GM18505 (cell line): Measurements from ENCODE around the gene KRI1.
"Not testable (repeated sequence)": the region's sequence is repeated elsewhere in the genome, so short reads cannot be mapped to it uniquely, and the experiment has no call there.

Source experiments
- ATAC-seq: cut with Tn5 transposase; IDR thresholded peaks from one replicate; pipeline ENCODE4 v1.9.1; 2021; ENCODE audit not compliant: unreplicated experiment
- POLR2A ChIP-seq: IDR thresholded peaks from 4 replicates; pipeline ENCODE4 v1.6.1; 2011; ENCODE audit warnings: borderline replicate concordance; ENCODE audit not compliant: insufficient read depth, insufficient read length; ENCODE audit errors: extremely low read depth

Gene KRI1

DNA sequence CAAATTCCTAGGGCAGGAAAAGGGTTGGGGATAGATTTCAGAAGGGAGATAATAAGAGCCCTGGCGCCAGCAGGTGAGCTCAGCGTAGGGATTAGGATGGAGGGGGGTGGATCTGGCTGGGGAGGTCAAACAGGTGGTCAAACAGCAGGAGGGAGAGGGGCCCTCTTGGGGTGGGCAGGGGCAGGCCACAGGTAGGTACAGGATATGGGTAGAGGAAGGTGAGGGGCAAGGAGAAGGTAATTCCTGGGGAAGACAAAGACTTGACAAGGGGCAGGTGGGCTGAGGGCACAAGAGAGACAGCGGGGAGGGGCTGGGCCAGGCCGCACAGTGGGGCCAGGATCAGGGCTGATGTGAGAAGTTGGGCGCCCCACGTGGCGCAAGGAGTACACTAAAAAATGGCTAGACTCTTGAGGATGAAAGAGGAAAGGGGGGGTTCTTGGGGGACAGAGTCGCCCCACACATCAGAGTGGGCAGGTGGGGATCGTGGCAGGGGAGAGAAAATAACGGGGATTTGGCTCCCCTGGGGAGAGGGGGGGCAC is 713 bp downstream of the KRI1 start:
- ATAC-seq: no peak

DNA sequence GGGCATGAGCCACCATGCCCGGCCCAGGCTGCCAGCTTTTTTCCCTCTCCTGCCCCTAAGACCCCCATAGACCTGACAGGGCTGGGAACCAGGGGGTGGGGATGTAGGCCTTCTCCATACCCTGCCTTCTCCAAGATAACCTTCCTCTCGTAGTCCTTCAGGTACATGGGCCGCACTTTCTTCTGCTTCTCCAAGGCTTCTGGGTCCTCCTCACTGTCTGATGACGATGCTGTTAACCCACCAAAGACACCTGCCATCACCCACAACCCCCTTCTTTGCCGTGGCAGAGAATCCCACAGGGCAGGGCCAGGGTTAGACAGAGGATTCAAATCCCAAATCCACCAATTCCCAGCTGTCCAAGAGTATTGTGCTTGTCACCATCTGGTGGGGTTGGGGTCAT is 3.2 kb downstream of the KRI1 start:
- no peak for ATAC-seq

More for the DNA sequence above, 713 bp downstream of the KRI1 start:
- TF ChIP-seq POLR2A: no peak

DNA sequence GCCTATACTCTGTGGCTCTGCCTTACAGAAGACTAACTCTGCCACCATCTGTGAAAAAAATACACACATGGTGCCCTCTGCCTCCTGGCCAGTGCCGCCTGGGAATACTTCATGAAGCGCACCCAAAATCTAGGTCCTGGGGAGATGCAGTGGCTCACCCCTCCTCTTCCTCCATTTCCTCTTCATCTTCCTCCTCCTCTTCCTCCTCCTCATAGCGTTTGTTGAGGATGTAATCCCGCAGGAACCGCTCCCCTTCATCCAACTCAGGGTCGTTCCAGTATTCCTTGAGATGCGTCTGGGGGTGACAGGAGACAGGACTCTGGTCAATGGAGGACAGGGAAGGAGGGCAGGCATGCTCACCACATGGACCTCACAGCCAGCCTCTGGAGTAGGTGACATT is 5.7 kb downstream of the KRI1 start:
- ATAC-seq: no peak
- TF ChIP-seq POLR2A: no peak

More for the DNA sequence above, 3.2 kb downstream of the KRI1 start:
- no peak for TF ChIP-seq POLR2A

DNA sequence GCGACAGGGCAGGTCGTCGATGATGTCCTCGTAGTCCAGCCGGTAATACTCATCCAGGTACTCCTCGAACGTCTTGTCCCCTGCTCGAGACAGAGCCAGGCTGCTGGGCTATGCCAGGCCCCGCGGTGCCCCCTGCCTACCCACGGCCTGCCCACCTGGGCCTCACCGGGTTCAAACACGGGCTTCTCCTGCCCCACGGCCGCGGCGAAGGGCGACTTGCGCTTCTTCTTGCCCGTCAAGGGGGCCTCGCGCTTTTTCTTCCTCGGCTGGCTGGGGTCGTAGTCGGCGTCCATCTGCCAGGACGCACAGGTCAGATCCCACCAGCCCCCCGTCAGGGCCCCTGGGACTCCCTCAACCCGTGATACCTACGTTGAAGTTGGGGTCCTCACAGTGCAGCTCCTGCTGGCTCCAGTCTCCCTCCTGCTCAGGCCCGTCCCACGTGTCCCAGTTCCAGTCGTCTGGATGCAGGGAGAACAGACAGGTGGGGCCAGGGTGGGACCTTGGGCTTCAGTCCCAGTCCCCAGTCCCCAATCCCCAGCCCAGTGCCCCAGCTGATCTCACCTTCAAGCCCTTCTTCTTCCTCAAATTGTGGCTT is 8.1 kb downstream of the KRI1 start:
- no peak for ATAC-seq
- TF ChIP-seq POLR2A: no peak

DNA sequence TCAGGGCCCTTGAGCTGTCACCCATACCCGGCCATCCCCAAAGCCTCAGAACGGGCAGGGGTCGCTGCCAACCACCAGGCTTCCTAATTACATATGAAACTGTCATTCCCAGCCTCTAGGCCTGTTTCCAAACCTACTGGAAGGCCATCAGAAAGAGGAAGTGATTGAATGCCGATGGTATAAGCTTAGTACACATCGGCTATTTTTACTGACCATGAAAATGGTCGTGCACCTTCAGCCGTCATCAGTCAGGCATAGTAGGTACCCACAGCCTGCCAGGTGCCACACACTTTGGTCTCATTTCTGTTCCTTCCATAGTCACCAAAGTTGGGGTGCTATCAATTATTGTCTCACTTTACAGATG is 10.2 kb downstream of the KRI1 start:
- TF ChIP-seq POLR2A: no peak
- no peak for ATAC-seq

DNA sequence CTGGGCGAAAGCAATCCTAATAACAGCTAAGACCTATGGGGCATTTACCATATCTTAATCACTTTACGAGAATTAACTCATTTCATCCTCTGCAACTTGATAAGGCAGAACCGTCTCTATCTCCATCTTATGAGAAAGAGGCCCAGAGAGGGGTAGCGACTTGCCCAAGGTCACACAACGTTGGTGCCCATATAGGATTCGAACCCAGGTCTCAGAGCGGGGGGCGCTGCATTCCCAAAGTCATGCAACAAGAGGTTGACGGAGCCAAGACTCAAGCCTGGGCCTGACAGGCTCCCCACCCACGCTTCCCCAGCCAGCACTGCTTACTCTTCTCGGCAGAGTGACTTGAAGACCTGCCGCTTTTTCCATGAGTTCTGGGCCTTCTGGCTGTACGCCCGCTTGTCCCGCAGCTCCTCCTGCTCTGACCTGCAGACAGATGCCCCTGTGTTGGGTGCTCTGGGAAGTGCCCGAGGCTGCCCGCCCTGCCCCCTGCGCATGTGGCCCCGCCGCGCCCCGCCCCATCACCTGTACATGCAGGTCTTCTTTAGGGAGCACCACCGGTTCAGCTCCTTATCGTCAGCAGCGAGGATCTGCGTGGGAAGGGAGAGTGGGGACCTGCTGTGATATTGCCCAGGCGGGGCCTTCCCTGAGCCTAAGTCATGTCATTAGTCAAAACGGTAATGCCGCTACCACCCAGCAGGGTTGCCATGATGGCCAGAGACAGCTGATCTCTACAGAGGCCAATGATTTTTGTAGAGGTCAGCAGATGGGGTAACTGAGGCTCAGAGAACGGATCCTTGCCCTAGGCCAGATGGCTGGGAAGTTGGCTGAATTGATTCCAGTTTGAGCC is 10.8 kb downstream of the KRI1 start:
- no peak for ATAC-seq
- TF ChIP-seq POLR2A: no peak

DNA sequence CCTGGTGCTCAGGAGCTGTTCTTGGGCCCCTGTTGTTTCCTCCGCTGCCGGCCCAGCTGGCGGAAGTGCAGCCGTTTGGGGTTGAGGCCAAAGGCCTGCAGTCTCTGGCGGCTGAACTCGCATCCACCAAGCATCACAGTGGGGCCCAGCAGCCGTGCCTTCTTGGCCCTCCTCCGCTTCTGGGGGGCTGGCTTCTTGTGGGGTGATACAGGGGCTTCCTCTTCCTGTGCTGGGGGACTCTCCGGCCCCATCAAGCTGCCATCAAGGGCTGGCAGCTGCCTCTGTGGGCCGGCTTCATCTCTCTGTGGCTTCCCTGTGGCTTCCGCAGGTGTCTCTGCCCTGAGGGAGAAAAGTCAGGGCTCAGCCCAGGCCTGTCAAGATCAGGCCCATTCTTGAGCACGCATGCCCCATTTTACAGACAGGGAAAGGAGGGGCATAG is 11.8 kb downstream of the KRI1 start:
- no peak for TF ChIP-seq POLR2A
- peak; percentile 42 for ATAC-seq

DNA sequence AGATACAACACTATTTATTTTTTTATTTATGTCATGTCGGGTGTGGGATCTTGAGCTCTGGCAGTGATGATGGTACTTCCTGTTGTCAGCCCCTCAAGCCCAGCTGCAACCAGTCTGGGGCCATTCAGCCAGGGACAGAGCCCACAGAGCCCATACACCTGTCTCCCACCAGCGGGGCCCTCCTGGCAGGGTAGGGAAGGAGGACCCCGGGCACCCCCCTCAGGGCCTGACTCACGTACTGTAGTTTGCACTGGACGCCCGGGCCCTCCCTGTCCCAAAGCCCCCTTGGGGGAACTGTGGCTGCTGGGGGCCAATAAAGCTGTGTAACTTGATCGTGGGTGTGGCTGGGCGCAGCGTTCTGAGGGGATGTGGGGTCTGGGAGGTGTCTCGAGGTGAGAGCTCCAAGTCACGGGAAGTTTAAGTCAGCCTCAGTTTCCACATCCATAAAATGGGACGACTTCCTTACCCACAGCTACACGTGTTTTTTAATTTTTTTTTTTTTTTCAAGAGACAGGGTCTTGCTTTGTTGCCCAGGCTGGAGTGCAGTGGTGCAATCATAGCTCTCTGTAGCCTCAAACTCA is 12.6 kb downstream of the KRI1 start:
- ATAC-seq: no peak

DNA sequence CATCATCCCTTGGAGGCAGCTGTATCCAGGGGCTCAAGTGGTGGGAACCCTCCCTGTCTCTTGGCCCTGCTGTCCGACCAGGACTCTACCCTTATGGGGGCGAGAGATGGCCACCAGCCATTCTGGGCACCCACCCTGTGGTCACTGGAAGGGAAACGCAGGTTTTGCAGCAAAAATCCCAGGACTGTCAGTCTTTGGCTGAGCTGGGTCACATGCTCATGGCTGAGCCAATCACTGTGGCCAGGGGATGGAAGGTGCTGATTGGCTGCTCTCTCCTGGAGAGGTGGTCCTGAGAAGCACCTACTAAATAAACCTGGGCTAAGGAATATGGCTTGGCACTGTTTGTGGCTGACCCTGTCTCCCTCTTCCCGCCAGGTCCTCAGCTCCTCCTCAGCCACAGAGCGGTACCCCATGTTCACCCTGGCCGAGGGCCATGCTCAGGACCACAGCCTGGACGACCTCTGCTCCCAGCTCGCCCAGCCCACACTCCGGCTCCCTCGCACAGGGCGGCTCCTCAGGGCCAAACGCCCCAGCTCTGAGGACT is 13.2 kb downstream of the KRI1 start:
- ATAC-seq: no peak
- TF ChIP-seq POLR2A: peak; percentile 19

More for the DNA sequence above, 12.6 kb downstream of the KRI1 start:
- no peak for TF ChIP-seq POLR2A

DNA sequence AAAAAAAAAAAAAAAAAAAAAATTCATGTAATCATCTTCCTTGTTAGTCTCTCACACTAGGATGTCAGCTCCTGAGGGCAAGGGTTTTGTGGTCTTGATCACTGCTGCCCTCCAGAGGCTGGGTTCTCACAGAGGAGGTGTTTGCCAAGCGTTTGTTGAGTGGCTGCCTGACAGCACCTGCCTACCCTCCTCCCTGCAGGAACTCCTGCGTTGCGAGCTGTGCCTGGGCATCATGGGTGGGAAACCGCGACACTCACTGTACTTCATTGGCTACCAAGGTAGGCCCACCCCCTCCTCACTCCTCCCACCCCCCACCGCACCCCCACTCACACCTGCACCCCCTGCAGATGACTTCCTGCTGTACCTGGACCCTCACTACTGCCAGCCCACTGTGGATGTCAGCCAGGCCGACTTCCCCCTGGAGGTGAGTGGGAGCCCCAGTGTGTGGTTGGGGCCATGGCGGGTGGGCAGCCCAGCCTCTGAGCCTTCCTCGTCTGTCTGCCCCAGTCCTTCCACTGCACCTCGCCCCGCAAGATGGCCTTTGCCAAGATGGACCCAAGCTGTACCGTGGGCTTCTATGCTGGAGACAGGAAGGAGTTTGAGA is 14.0 kb downstream of the KRI1 start:
- no peak for ATAC-seq
- TF ChIP-seq POLR2A: no peak

DNA sequence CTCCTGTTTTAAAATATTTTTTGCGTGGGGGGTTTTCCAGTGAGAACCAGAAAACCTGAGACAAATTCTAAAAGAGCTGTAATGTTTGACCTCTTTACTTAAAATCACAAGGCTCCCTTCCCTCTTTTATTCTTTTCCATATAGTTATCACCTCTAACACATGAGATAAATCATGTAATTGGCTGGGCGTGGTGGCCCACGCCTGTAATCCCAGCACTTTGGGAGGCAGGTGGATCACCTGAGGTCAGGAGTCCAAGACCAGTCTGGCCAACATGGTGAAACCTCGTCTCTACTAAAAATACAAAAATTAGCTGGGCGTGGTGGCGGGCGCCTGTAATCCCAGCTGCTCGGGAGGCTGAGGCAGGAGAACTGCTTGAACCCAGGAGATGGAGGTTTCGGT is 14.8 kb downstream of the KRI1 start:
- ATAC-seq: not testable (repeated sequence)

DNA sequence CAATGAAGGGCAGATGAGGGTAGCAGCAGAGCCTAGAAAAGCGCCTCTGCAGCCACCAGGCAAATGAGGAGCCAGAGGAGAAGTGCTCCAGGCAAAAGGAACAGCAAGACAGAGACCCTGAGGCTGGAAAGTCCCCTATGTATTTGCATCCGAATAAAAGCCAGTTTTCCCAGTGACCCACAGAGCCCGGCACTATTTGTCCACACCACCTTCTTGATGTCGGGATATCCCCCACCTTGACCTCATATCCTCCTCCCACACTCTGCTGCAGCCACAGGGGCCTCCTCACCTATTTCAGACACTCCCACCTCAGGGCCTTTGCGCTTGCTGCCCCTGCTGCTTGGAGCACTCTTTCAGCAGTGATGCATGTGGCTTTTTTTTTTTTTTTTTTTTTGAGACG is 15.5 kb downstream of the KRI1 start:
- ATAC-seq: no peak
- no peak for TF ChIP-seq POLR2A

DNA sequence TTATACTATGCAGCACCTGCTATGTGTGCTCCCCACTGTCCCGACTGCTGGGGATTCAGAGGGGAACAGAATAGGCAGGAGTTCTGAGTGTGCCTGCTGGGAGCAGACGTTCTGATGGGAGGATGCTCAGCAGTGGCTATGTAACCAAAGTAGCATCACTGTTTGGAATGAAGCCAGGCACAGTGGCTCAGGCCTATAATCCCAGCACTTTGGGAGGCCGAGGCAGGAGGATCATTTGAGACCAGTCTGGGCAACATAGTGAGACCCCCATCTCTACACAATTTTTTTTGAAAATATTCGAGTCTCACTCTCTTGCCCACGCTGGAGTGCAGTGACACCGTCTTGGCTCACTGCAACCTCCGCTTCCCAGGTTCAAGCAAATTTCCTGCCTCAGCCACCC is 16.1 kb downstream of the KRI1 start:
- no peak for ATAC-seq
- no peak for TF ChIP-seq POLR2A

DNA sequence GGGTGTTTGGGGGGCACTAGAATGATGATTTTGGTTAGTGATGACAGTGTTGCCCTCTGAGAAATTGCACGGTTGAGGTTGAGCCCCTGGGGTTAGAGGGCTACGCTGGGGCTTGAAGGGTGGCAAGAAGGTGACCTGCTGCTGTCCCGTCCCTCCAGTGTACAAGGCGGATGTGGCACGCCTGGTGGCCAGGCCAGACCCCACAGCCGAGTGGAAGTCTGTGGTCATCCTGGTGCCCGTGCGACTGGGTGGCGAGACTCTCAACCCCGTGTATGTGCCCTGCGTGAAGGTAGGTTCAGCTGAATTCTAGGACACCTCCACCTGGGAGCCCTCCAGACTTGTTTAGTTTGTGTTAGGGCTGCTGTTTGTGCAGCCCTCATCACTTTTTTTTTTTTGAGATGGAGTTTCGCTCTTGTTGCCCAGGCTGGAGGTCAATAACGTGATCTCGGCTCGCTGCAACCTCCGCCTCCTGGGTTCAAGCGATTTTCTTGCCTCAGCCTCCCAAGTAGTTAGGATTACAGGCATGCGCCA is 17.0 kb downstream of the KRI1 start:
- TF ChIP-seq POLR2A: no peak
- ATAC-seq: no peak

DNA sequence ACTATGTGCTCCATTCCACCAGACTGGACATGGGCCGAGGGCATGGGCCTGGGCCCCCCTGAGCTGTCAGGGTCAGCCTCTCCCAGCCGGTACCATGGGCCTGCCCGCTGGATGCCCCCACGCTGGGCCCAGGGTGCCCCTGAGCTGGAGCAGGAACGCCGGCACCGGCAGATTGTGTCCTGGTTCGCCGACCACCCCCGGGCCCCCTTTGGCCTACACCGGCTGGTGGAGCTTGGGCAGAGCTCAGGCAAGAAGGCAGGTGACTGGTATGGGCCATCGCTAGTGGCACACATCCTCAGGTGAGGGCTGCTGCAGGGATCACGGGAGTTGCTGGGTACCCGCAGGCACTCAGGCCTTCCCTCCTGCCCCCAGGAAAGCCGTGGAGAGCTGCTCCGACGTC is 19.0 kb downstream of the KRI1 start:
- no peak for ATAC-seq

More for the DNA sequence above, 19.0 kb downstream of the KRI1 start:
- TF ChIP-seq POLR2A: no peak
